HG03025 (cell line): ENCODE data around the gene SACM1L.
"Not testable (repeated sequence)": the region's sequence is repeated elsewhere in the genome, so short reads cannot be mapped to it uniquely, and the experiment has no call there.

Experiments used
- ATAC-seq: cut with Tn5 transposase; IDR thresholded peaks from one replicate; pipeline ENCODE4 v1.9.1; 2021; ENCODE audit warnings: mild to moderate bottlenecking, moderate library complexity; ENCODE audit not compliant: unreplicated experiment, low FRiP score

The SACM1L gene

GRCh38 chr3:45690336-45691035 is 1.3 kb downstream of the SACM1L start:
- no peak for ATAC-seq

GRCh38 chr3:45691842-45692241 is 2.6 kb downstream of the SACM1L start:
- ATAC-seq = no peak

GRCh38 chr3:45692866-45693265 is 3.7 kb downstream of the SACM1L start:
- ATAC-seq = no peak

- no peak for ATAC-seq
These were observed 4.8 kb downstream of the SACM1L start for GRCh38 chr3:45693941-45694521.

- ATAC-seq = not testable (repeated sequence)
These were observed 6.0 kb downstream of the SACM1L start for GRCh38 chr3:45695166-45695565.

GRCh38 chr3:45700570-45701073 is 11.4 kb downstream of the SACM1L start:
- no peak for ATAC-seq

GRCh38 chr3:45701172-45701867 is 12.1 kb downstream of the SACM1L start:
- ATAC-seq = no peak

GRCh38 chr3:45704301-45704943 is 15.2 kb downstream of the SACM1L start:
- ATAC-seq = no peak

GRCh38 chr3:45705839-45706808 is 16.9 kb downstream of the SACM1L start:
- ATAC-seq = no peak

GRCh38 chr3:45711931-45712330 is 22.7 kb downstream of the SACM1L start:
- no peak for ATAC-seq

GRCh38 chr3:45712434-45713110 is 23.4 kb downstream of the SACM1L start:
- no peak for ATAC-seq

GRCh38 chr3:45715945-45716344 is 26.7 kb downstream of the SACM1L start:
- no peak for ATAC-seq

GRCh38 chr3:45716790-45717336 is 27.7 kb downstream of the SACM1L start:
- ATAC-seq = no peak

- ATAC-seq = no peak
These were observed 30.7 kb downstream of the SACM1L start for GRCh38 chr3:45719655-45720487.

GRCh38 chr3:45724911-45725310 is 35.7 kb downstream of the SACM1L start:
- ATAC-seq = no peak

GRCh38 chr3:45729614-45730013 is 40.4 kb downstream of the SACM1L start:
- ATAC-seq = no peak

- no peak for ATAC-seq
These were observed 41.4 kb downstream of the SACM1L start for GRCh38 chr3:45730409-45731154.

- ATAC-seq = no peak
These were observed 47.5 kb downstream of the SACM1L start for GRCh38 chr3:45736707-45737106.
